GDM1 (cell line): ENCODE measurements around the gene ACKR1.

Experiments used
- DNase-seq: peaks from one replicate; lab custom pipeline; 2025; lab: John Stamatoyannopoulos, UW

Gene ACKR1

GRCh38 chr1:159187647-159188374 is 16.9 kb upstream of the ACKR1 start:
- DNase-seq, result no peak

- no peak for DNase-seq
These were observed 16.3 kb upstream of the ACKR1 start for GRCh38 chr1:159188375-159188788.

GRCh38 chr1:159190441-159190840 is 14.2 kb upstream of the ACKR1 start:
- DNase-seq, result no peak

- no peak for DNase-seq
These were observed 8.1 kb upstream of the ACKR1 start for GRCh38 chr1:159196543-159196942.

GRCh38 chr1:159197561-159198557 is 6.8 kb upstream of the ACKR1 start:
- DNase-seq, result peak; percentile 22

GRCh38 chr1:159199901-159200300 is 4.8 kb upstream of the ACKR1 start:
- no peak for DNase-seq

GRCh38 chr1:159200769-159201168 is 3.9 kb upstream of the ACKR1 start:
- no peak for DNase-seq

GRCh38 chr1:159201642-159202041 is 3.0 kb upstream of the ACKR1 start:
- no peak for DNase-seq

- DNase-seq, result no peak
These were observed 1.1 kb upstream of the ACKR1 start for GRCh38 chr1:159203610-159204009.

- DNase-seq, result no peak
These were observed 550 bp downstream of the ACKR1 start for GRCh38 chr1:159205225-159205624.

GRCh38 chr1:159206110-159206509 is 1.4 kb downstream of the ACKR1 start:
- DNase-seq, result no peak

- DNase-seq, result no peak
These were observed 2.4 kb downstream of the ACKR1 start for GRCh38 chr1:159207080-159207479.

- no peak for DNase-seq
These were observed 3.1 kb downstream of the ACKR1 start for GRCh38 chr1:159207774-159208173.

- no peak for DNase-seq
These were observed 3.6 kb downstream of the ACKR1 start for GRCh38 chr1:159208175-159208825.

- DNase-seq, result no peak
These were observed 4.4 kb downstream of the ACKR1 start for GRCh38 chr1:159209061-159209460.

GRCh38 chr1:159211331-159212136 is 6.9 kb downstream of the ACKR1 start:
- DNase-seq, result no peak

GRCh38 chr1:159212596-159212995 is 7.9 kb downstream of the ACKR1 start:
- DNase-seq, result no peak

GRCh38 chr1:159214149-159214760 is 9.6 kb downstream of the ACKR1 start:
- DNase-seq, result no peak

GRCh38 chr1:159218649-159219636 is 14.3 kb downstream of the ACKR1 start:
- DNase-seq, result no peak
